GM18873 (cell line): Measurements from ENCODE around the gene MACROD1.

ENCODE experiments used
- ATAC-seq: cut with Tn5 transposase; IDR thresholded peaks from one replicate; pipeline ENCODE4 v1.9.1; 2021; ENCODE audit warnings: mild to moderate bottlenecking, moderate library complexity, moderate number of reproducible peaks; ENCODE audit not compliant: unreplicated experiment, low FRiP score

MACROD1 gene

DNA sequence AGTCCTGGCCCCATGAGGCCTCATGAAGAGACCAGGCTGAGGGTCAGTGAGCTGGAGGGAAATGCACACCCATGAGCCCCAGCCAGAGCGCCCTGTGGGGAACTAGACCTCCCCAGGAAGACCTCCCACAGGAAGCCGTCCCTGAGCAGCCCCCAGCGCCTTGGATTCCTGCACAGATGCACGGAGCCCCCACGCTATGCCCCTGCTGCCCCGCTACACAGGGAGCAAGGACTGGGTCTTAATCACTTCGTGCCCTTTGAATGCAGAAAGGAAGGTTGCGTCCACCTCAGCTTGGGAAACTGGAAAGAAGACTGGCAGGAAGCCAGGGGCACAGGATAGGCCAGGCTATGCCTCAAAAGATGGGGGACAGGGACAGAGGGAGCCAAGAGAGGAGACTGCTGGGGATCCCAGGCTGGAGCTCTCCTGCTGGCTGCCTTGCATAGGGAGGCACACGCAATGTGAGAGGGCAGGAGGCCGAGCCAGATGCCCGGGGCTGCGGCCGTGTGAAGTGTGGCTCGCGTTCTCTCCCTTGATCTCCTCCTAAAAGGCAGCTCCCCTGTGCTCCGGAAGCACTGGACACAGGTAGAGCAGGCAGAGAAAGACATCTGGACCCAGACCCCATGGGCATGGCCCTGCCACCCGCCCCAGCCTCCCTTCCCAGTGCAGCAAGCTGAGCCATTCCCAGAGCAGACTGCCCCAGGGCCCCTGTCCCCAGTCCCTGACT, 32.8 kb downstream of the MACROD1 start:
- ATAC-seq = no peak

DNA sequence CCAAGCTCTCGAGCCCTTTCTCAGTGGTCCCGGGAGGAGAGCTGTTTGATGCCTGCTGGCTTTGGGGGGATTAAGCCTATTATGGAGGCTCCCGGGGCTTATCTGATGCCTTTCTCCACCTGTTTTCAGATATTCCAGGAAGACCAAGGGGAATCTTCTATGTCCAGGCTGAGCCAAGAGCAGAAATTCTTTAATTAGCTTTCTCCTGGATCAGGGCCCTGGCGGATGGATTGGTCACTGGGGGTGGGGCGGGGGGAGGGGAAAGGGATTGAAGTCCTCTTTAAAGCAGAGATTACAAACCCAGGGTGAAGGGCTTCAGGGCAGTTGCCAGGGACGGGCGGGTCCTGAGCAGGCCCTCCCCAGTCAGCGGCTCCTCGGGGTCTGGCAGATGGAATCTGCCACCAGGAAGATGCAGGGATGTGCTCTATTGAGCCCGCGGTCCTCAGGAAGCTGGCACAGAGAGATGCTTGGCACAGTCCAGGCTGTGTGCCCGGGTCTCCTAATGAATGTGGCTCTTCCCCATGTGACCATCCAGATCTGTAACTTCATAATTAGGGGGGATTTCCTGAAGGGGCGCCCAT, 33.6 kb downstream of the MACROD1 start:
- no peak for ATAC-seq

DNA sequence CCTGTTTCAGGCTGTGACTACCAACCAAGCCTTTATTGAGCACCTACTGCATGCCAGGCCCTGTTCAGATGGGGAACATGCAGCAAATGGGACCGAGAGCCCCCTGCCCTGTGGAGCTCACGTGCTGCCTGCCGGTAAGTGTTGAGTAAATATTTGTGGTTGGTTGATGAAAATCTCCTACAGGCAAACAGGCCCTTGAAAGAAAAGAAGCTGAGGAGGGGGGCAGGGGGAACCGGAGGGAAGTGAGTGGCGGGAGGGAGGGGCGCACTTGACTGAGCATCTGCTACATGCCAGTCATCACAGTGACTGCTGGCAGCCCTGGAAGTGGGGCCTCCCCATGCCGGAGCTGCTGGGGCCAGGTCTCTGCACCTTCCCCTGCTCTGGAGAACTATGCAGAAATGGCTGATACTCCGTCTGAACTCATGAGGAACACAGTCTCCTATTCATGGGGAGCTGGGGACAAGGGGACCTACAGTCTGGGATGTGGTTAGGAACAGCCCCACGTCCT, 34.2 kb downstream of the MACROD1 start:
- no peak for ATAC-seq

DNA sequence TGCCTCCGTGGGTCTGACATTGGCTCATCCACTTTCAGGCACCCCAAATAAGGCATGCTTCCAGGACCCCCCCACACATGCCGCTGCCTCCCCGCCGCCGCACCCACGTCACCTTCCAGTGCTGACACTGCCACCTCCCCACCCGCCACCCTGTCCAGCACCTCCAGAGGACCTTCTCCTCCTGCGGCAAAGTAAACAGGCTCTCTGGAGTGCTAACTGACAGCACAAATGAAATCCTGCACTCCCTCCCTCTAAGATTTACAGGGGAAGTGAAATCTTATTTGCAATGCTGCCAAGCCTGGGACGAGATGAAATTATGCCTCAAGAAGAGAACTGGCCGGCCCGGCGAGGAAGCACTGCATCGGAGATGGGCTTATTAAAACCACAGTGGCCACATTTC, 35.3 kb downstream of the MACROD1 start:
- ATAC-seq = no peak

DNA sequence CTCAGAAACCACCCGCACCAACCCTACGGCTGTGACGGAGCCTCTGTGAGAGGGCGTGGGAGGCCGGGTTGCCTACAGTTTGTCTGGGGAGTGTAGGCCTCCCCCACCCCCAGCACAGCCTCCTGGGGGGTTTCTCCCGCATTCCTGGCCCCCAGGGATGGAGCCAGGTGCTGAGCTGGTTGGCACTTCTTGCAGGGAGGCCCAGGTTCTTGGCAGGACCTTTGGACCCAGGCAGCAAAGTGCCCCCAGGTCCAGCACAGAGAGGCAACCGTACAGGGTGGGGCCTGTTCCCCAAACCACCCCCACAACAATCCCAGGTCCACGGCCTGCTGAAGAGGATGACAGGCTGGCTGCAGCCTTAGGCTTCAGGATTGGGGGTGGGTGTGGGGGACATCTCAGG, 36.5 kb downstream of the MACROD1 start:
- no peak for ATAC-seq

DNA sequence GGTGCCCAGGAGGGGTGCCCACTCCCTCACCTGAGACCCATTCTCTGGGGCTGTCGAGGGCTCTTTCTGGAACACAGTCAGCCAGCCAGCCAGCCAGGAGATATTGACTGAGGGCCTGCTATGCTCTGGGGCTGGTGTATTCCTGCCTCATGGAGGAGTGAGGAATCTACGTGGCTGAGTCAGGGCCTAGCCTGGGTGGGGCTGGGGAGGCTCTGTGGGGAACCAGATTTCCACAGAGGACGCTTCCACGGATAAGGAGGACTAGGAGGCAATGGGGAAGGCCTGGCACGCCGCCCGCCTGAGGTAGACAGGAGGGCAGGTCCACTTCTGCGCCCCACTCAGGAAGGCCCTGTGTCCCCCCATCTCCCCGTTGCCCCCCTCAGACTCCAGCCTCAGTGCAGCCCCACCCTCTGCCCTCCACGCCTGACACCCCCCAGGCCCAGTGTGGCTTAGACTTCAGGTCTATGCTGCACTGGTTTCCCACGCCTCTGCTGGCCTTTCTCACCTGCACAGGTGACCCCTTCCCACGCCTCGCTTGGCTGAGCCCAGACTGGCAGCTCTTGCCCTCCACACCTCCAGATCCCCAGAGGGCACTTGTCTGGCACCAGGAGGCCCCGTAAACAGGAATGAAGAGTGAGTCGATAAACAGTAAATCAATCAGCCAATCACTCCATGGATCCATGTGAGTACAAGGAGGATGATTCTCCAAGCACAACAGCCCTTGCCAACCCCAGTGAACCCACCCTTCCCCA, 37.5 kb downstream of the MACROD1 start:
- no peak for ATAC-seq

DNA sequence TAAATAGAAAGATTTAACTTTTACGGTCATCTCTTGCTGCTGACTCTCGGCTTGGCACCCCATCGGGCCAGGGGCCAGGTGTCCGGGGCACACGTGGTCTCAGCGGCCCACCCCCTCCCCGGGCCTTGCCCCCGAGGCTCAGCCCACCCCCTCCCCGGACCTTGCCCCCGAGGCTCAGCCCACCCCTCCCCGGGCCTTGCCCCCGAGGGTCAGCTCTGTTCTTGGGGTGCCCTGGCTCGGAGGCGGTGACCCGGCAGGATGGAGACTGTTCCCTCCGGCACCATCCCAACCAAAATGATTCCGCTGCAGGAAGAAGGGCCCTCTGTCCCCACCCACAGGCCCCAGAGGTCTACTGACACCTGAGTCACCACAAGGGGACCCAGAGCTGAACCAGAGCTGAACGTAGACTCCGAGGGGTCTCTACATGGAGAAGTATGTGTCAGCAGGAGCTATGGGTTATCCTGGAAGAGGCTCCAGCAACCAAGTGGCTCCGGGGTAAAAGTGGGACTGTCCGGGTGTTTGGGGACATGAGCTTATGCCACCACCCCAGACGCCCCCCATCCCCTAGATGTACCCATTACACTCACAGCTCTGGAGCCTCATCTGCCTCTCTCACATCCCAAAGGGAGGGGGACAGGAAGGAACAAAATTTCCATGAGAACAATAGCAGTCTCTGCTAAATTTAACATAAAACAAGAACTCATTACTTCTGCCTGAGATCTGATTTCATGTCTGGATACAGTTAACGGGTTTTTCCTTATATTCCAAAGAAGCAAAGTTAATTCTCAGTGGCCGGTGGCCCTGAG, 38.4 kb downstream of the MACROD1 start:
- ATAC-seq = no peak

DNA sequence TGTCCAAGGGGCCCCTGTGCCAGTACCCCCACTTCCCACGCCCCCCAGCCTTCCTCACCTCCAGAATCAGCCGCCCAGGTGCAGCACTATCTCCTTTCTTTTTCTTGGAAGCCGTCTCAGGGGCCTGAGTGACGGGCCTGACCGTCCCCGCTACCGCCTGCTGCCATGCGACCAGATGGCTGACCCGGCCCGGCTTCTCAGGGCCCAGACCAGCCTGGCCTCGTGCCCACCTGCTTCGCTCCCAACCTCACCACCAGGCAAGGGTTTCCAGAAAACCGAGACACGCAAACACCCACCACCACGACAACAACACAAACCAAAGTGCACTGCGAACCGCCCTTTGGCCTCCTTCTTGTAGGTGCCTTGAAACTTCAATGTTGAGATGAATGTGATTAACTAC, 39.1 kb downstream of the MACROD1 start:
- no peak for ATAC-seq

DNA sequence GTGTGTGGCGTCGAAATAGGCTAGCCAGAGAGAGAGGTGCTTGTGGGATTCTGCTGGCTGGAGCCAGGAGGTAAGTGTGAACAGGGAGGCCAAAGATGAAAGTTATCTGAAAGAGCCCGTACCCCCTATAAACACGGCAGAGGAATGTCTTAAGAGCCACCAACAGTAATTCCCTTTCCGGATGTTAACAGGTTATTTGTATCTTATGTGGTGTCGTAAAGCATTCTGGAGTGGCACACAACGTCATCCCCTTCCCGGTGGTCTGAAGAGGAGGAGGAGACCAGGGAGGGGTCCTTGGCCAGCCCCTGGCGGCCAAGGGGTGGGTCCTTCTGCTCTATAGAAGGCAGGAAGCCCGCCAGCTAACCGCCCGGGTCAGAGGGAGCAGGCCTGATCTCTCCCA, 39.5 kb downstream of the MACROD1 start:
- ATAC-seq = no peak

DNA sequence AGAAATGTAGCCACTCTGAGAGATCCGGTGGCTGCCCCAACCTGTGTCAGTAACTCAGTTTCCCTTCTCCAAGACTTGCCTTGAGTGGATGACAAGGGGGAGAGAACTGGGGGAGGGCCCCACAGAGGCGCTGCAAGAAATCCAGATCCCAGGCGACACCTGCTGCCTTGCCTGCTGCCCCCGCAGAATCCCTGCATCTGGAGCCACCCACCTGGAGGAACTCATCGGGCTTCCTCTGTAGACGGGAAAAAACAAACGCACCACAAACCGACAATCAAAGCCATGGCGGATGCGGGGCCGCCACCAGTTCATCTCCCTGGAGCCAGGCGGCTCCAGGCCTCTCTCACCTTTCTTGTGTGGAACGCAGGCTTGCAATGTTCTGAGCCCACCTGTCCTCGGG, 40.2 kb downstream of the MACROD1 start:
- ATAC-seq = no peak

DNA sequence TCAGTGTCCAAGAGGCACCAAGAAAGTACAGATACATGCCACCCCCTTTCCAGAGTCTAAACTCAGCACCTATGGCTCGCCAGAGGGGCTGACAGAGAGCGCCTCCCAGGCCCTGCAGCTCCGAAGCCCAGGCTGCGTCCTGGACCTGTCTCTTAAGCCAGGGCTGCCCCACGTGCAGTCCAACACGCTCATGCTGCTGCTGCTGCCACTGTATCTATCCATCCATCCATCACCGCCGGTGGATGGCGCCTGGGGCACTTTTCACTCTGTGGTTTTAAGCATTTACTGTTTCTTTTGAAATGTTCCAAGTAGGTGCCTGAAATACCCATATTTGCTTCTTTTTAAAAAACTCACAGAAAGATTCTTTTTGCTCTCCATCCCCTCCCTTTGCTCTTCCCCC, 41.8 kb downstream of the MACROD1 start:
- ATAC-seq = no peak

DNA sequence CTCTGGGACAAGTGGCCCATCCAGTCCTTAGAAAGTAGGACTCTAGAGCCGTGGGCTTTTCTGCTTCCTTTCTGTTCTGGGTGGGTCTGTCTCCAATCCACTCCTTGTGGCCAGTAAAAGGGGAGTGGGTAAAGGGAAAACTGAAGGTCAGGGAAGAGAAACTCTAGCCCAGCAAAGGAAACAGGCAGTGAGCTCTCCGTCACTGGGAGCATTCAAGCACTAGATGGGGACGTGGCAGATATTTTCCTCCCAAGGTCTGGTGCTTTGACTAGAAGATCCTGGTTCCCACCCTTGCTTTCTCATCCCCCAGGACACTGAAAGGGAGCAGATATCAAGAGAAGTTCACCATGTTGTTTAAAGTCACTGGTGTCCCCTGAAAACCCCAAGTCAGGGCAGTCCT, 42.2 kb downstream of the MACROD1 start:
- ATAC-seq = no peak

DNA sequence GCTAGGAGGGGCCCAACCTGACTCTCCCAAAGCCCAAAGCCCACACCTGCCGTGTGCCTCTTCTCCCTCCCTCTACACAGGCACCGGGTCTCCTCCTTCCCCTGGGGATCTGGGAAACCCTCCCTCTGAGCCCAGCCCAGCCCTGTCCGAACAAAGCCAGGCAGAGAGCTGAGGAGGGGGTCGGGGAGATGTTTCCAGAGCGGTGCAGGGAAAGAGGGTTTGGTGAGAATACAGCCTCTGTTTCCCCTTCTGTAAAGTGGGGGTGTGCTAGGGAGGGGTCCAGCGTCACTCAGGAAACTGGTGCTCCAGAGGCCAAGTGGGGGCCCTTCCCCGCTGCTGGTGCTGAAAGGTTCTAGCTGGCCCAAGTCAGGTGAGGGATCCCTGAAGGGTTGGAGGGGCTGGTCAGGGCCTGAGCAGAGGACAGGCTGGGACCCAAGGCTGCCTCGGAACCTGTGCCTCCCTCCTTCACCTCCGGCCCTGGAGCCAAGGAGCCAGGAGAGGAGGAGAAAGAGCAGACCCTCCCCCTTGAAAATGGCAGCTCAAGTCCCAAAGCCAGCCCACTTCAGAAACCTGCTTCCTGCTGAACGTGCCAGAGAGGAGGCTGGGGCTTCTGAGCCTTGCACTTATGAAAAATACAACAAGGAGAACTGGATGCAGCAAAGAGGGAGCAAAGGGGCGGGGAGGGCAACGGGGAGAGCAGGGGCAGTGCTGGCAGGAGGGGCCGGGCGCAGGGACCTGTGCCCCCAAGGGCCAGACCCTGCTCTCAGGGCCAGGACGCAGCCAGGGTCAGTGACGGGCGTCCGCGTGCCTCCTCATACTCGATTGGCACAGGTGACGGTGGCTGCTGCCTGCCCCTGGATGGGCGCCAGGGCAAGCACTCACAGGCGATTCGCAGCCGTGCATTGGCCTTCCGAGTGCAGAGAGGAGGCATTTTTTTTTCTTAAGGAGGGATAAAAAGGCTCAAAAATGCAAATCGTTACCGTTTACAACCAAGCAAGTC, 43.2 kb downstream of the MACROD1 start:
- ATAC-seq = no peak

DNA sequence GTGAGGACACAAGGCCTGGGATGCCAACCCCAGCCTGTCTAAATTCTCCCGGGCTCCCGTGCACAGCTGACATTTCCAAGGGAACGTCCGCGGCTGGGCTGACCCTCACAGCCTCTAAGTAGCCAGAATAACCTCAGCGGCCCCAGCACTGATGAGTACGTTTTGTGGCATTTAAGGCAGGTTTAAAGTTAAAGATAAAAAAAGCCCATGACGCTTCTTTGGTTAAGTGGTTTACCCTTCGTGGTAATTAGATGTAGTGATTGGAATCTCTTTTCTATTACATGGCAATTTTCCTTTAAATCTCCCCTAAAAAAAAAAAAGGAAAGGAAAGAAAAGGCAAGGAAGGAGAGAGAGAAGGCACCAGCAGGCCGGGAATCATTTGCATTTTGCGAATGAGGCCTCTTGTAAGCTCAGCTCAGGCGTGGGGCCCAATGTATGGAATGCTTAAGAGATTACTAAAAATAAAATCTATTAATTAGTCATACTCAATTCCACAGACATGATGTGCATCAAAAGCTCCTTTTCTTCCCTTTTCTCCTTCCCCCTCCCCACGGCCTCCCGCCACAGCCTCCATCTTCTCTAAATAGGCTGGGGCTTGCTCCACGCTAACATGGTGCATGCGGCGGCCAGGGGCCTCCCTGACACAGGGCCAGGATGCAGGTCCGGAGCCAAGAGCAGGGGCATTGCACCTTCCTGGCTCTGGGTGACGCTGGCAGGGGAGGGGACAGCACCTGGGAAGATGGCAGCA, 44.1 kb downstream of the MACROD1 start:
- no peak for ATAC-seq

DNA sequence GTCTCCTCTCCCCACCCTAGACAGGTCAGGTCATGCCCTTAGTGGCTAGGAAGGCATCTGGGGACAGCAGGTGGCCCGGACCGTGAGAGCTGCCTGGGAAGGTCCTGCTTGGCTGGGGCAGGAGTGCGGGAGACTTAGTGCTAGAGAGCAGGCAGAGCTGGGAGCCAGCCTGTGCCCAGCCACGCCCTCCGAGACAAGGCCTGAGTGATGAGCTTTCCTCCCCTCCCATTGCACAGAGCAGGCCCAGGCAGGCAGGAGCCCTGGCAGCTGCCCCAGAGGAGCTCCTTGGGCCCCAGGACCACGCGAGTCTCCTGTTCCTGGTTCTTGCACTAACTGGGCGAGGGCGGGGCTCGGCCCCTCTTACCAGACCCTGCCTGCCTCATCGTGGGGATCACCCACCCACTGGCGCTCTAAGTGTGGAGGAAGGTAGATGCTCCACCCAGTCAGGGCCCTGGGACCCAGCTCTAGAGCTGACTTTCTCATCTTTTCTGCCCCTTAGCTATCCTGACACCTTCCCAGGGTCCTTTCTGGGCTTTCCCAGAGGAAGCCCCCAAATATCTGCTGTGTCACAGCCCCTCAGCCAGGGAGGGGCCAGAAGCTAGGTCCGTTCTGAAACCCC, 44.9 kb downstream of the MACROD1 start:
- no peak for ATAC-seq

DNA sequence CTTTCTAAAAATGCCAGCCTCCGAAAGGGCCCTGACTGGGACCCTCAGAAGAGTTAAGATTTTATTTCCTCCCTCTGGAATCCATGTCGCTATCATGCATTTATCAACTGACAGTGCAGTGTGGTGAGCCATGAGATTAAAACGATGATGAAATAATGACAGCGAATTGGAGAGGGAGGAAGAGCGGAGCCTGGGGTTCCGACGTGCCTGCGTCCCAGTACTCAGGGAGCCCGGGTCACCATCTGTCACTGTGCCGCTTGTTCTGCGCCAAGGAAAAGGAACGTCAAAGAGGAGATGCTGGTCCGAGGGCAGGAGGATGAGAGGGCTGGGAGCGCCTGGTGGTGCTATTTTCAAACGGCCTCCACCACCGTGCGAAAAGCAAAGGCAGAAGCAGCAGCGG, 46.2 kb downstream of the MACROD1 start:
- ATAC-seq = no peak

DNA sequence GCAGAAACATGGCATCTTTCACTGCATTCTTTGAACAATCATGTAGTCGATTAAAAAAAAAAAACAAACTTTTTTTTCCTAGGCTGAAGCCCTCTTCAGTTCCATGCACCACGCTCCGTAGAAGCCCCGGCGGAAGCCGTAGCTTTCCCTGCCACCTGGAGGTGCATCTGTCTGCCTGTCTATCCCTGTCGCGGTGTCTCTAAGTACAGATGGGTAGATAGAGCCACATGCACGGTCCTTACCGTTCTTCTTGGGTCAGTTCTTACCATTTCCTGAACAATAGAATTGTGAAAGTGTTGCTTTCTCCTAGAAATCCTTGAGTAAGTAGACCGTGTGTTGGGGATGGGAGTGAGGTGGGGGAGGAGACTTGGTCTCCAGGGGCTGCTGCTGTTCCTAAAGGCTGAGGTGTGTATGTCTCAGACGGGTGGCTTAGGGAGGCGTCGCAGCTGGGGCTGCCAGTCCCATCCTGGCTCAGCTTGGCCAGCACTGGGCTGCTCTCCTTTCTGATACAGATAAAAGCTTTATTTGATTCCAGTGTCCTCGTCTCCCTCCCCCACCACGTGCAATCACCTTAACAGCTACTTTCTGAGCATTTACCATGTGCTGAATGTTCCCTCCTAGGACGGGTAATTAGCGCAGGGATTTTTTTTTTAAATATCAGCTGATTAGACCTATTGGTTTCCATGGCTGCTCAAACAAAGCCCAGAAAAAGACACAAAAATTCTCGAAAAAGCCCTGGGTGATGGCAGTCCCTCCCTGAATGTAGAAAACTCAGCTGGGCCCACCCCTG, 46.8 kb downstream of the MACROD1 start:
- no peak for ATAC-seq
